Hepatocyte (in vitro differentiated cells): ENCODE data around the gene FOXK1.

Experiments
- CTCF ChIP-seq: fragments of 200-600 bp; sonication (generic); IDR thresholded peaks from 2 replicates; pipeline ENCODE4 v1.5.1; 2016; ENCODE audit warnings: antibody characterized with exemption, mild to moderate bottlenecking; ENCODE audit not compliant: poor library complexity
- EZH2 ChIP-seq: fragments of 200-600 bp; sonication (generic); IDR thresholded peaks from 2 replicates; pipeline ENCODE4 v1.6.1; 2016; ENCODE audit warnings: antibody characterized with exemption, mild to moderate bottlenecking, borderline replicate concordance

DNA sequence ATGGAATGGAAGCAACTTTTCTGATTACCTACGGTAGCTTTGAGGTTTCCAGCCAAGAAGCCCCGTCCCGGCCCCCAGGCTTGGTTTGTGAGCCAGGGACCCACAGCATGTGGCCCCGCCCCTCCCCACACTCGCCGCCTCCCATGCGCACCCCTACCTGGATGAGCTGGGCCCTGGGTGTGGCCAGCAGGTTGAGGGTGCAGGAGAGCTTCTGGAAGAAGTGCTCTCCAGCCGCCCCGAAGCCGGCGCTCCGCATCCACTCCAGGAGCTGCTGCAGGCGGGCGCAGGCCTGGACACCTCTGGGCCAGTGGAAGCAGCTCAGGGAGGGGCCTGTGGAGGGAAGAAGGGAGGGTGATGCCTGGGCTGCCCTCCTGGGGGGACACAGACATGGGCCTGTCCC is 133.0 kb downstream of the FOXK1 start:
- TF ChIP-seq CTCF (no peak), EZH2 (no peak)
